ENCODE measurements around the gene TESK1.

DNA sequence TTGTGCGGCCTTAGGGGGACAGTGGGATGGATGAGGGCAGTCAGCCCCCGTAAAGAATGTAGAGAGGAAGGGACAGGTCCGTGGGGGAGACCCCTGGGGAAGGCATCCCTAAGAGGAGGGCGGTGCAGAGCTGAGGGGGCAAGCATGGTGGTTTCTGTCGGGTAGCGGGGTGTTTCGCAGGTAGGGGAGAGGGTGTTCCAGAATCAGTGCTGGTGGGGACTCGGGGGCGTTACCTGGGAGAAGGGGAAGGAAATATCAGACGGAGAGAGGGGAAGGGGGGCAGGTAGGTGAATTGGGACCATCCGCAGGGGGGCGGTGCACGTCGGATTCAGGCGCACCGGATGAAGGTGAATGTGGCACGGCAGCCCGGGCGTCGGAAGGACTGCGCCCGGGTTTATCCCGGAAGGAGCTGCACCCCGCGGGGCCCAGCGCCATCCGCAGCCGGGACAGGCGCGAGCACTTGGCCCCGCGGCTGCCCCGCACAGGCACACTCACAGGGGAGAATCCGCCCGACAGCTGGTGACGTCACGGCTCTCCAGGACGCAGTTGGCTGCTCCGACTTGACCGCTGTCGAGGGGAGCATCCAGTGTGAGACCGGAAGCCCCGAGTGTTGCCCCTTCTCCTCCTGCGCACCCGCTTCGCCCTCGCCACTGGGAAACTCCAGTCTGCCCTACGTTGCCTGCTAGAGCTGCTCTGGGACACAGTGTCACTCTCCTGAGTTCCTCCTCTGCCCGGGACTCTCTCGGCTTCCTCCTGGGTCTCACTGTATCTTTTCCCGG is 11.8 kb downstream of the TESK1 start:
- TF ChIP-seq, protein P1, sequence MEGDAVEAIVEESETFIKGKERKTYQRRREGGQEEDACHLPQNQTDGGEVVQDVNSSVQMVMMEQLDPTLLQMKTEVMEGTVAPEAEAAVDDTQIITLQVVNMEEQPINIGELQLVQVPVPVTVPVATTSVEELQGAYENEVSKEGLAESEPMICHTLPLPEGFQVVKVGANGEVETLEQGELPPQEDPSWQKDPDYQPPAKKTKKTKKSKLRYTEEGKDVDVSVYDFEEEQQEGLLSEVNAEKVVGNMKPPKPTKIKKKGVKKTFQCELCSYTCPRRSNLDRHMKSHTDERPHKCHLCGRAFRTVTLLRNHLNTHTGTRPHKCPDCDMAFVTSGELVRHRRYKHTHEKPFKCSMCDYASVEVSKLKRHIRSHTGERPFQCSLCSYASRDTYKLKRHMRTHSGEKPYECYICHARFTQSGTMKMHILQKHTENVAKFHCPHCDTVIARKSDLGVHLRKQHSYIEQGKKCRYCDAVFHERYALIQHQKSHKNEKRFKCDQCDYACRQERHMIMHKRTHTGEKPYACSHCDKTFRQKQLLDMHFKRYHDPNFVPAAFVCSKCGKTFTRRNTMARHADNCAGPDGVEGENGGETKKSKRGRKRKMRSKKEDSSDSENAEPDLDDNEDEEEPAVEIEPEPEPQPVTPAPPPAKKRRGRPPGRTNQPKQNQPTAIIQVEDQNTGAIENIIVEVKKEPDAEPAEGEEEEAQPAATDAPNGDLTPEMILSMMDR (IDR thresholded peaks at IDR 0.05) = peak; percentile 13; the same call in 1 of the 2 replicates
- no peak for TF ChIP-seq ZFX (IDR thresholded peaks at IDR 0.05; ENCODE audit: borderline replicate concordance)

Measured in 22Rv1 (cell line).